Fibroblast of mammary gland (primary cell): ENCODE results near the gene IL1RL1.

ENCODE experiments used
- DNase-seq: peaks from one replicate; pipeline ENCODE4 v3.0.0-alpha.2; 2010; ENCODE audit warnings: low read depth
- H3K4me3 ChIP-seq: 2 replicates; pipeline ENCODE4 v1.5.1; 2011; ENCODE audit warnings: low read depth, mild to moderate bottlenecking, low read length, moderate library complexity; ENCODE audit not compliant: control insufficient read depth
- TF ChIP-seq, protein P1 (sequence below): conservative IDR thresholded peaks from 2 replicates; pipeline ENCODE4 v1.5.1; 2011; ENCODE audit warnings: low read depth, low read length, inconsistent platforms; ENCODE audit not compliant: control insufficient read depth, insufficient read depth

IL1RL1 gene

GRCh38 chr2:102387763-102388546 is 76.6 kb downstream of the IL1RL1 start:
- no peak for DNase-seq
- H3K4me3 ChIP-seq = no peak overlapping the region
- TF ChIP-seq, protein P1, sequence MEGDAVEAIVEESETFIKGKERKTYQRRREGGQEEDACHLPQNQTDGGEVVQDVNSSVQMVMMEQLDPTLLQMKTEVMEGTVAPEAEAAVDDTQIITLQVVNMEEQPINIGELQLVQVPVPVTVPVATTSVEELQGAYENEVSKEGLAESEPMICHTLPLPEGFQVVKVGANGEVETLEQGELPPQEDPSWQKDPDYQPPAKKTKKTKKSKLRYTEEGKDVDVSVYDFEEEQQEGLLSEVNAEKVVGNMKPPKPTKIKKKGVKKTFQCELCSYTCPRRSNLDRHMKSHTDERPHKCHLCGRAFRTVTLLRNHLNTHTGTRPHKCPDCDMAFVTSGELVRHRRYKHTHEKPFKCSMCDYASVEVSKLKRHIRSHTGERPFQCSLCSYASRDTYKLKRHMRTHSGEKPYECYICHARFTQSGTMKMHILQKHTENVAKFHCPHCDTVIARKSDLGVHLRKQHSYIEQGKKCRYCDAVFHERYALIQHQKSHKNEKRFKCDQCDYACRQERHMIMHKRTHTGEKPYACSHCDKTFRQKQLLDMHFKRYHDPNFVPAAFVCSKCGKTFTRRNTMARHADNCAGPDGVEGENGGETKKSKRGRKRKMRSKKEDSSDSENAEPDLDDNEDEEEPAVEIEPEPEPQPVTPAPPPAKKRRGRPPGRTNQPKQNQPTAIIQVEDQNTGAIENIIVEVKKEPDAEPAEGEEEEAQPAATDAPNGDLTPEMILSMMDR = no peak

- no peak overlapping the region for H3K4me3 ChIP-seq
- DNase-seq = no peak
- TF ChIP-seq, protein P1 = no peak
Observed at GRCh38 chr2:102391565-102391964, 80.2 kb downstream of the IL1RL1 start.

DNA sequence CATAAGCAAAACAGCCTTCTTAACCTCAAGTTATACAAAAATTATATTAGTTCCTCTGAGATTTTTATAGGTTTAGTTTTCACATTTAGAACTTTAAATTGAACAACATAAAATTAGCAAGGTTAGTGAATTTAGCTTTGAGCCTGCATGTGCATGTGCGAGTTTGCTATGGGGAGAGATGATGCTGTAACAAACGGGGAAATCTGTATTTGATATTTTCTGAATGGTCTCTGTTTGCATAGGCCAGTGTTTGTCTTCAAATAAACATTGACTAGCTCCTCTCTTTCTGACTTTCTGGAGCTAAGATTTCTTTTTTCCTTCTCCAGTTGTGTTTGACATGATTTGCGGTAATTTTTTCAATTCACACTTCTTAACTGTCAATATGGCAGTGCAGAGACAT is 80.7 kb downstream of the IL1RL1 start:
- no peak for DNase-seq
- no peak overlapping the region for H3K4me3 ChIP-seq
- TF ChIP-seq, protein P1 = no peak

GRCh38 chr2:102392942-102393341 is 81.6 kb downstream of the IL1RL1 start:
- TF ChIP-seq, protein P1 = no peak
- no peak for DNase-seq
- no peak overlapping the region for H3K4me3 ChIP-seq

GRCh38 chr2:102396012-102396411 is 84.6 kb downstream of the IL1RL1 start:
- DNase-seq = no peak
- no peak overlapping the region for H3K4me3 ChIP-seq
- TF ChIP-seq, protein P1 = no peak

GRCh38 chr2:102397209-102397608 is 85.8 kb downstream of the IL1RL1 start:
- H3K4me3 ChIP-seq = no peak overlapping the region
- DNase-seq = no peak
- TF ChIP-seq, protein P1 = no peak
